ENCODE measurements around the gene IER3. TPM values are rescaled to one million over a fixed set of nuclear protein-coding genes. Genes with fewer than 3 reads are reported as not detected.

IER3 gene
- total and polyA plus RNA-seq, 2 of the 13 experiments (the other 11 are each of a cell fraction or from before 2014, with no cell fraction given), result 51.1 to 131 TPM

DNA sequence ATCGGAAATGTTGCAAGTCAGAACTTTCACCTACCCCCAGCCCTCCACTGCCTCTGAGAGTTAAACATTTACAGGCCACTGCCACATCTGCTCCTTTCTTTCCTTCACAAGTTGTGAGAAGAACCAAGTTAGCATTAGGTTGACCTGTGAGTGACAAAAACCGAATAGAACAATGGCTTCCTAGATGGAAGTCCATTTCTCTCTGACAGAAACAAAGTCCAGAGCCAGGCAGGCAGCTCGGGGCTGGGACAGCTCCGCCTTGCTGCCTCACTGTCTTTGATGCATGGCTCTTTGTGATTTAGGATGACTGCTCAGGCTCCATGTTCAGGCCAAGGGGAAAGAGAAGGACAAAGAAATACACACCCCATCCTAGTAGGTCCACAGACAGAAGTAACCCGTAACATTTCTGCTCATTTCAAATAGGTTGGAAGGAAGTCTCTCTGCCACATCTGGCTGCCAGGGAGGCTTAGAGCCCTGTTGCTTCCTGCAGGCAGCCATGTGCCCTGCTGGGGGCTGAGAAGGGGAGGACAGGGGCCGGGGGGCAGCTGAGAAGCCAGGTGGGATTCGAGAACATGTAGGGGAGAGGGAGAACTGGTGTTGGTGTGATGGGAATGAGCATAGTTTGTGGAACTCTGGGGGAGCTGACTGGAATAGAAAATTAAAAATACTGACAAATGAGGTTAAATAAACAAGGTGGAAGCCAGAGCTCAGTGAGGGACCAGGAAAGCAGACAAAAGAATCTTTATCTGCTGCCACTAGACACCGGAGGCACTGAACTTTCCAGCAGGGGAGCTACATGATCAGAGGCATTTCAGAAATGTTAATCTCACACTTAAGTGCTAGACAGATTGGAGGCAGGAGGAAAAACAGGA lies 19.5 kb upstream of the IER3 start (continued):
- TF ChIP-seq, protein P1, sequence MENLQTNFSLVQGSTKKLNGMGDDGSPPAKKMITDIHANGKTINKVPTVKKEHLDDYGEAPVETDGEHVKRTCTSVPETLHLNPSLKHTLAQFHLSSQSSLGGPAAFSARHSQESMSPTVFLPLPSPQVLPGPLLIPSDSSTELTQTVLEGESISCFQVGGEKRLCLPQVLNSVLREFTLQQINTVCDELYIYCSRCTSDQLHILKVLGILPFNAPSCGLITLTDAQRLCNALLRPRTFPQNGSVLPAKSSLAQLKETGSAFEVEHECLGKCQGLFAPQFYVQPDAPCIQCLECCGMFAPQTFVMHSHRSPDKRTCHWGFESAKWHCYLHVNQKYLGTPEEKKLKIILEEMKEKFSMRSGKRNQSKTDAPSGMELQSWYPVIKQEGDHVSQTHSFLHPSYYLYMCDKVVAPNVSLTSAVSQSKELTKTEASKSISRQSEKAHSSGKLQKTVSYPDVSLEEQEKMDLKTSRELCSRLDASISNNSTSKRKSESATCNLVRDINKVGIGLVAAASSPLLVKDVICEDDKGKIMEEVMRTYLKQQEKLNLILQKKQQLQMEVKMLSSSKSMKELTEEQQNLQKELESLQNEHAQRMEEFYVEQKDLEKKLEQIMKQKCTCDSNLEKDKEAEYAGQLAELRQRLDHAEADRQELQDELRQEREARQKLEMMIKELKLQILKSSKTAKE (CRISPR knock-in tag; IDR thresholded peaks at IDR 0.05; ENCODE audit: borderline replicate concordance), result peak; percentile 95
- TF ChIP-seq E2F5 (CRISPR knock-in tag; conservative IDR thresholded peaks at IDR 0.05) (no peak), ELF1 (CRISPR knock-in tag; IDR thresholded peaks at IDR 0.05) (peak; percentile 86), GFI1 (CRISPR knock-in tag; IDR thresholded peaks at IDR 0.05; ENCODE audit: borderline replicate concordance) (peak; percentile 94), ZNF550 (CRISPR knock-in tag; IDR thresholded peaks at IDR 0.05; ENCODE audit: borderline replicate concordance) (no peak), GLI4 (CRISPR knock-in tag; IDR thresholded peaks at IDR 0.05; ENCODE audit: borderline replicate concordance) (0 out of 2 replicates have a peak, but pooled peaks have one; percentile 75), CHCHD3 (CRISPR knock-in tag; IDR thresholded peaks at IDR 0.05) (peak; percentile 70), MEIS1 (CRISPR knock-in tag; IDR thresholded peaks at IDR 0.05; ENCODE audit: borderline replicate concordance) (peak; percentile 26), CREB1 (IDR thresholded peaks at IDR 0.05) (0 out of 2 replicates have a peak, but pooled peaks have one; percentile 1), CREB1 (CRISPR knock-in tag; IDR thresholded peaks at IDR 0.05) (peak; percentile 81), ZNF710 (CRISPR knock-in tag; IDR thresholded peaks at IDR 0.05; ENCODE audit: borderline replicate concordance) (peak; percentile 97; the same call in 1 of the 2 replicates), REST (IDR thresholded peaks at IDR 0.05; ENCODE audit: borderline replicate concordance in 1 of 2, low read depth in 1 of 2, low read length in 2 of 2) (peak in 1 of 2 experiments; percentile 73; a peak in 2 of 4 replicates), ZNF639 (CRISPR knock-in tag; conservative IDR thresholded peaks at IDR 0.05) (peak; percentile 46; the same call in 1 of the 2 replicates), MIXL1 (CRISPR knock-in tag; IDR thresholded peaks at IDR 0.05) (peak; percentile 92), ZNF530 (CRISPR knock-in tag; IDR thresholded peaks at IDR 0.05; ENCODE audit: low read depth) (peak; percentile 61; the same call in 1 of the 2 replicates)
